Progenitor cell of endocrine pancreas (in vitro differentiated cells): ENCODE measurements around the gene DNAJB8. TPM values are rescaled to one million over a fixed set of nuclear protein-coding genes. Genes with fewer than 3 reads are reported as not detected.
A peak's percentile ranks its signal among the peaks of the same experiment; 100 is the strongest.

Experiments used
- DNase-seq: peaks from one replicate; pipeline ENCODE4 v3.0.0; 2021; ENCODE audit warnings: low spot score; ENCODE audit not compliant: unreplicated experiment
- H3K27ac Mint-ChIP-seq: 2 replicates; pipeline ENCODE4 v1.8.0; 2021; ENCODE audit warnings: mild to moderate bottlenecking, moderate library complexity, mixed read lengths
- H3K27me3 Mint-ChIP-seq: 2 replicates; pipeline ENCODE4 v1.8.0; 2021; ENCODE audit warnings: mixed read lengths
- H3K36me3 Mint-ChIP-seq: 2 replicates; pipeline ENCODE4 v1.8.0; 2022; ENCODE audit warnings: mixed read lengths; ENCODE audit not compliant: insufficient read depth
- H3K4me1 Mint-ChIP-seq: 2 replicates; pipeline ENCODE4 v1.8.0; 2021; ENCODE audit warnings: low read depth, mixed read lengths
- H3K4me3 Mint-ChIP-seq: 2 replicates; pipeline ENCODE4 v1.8.0; 2021; ENCODE audit warnings: low read depth, mild to moderate bottlenecking, moderate library complexity, mixed read lengths
- H3K9me3 Mint-ChIP-seq: 2 replicates; pipeline ENCODE4 v1.8.0; 2021; ENCODE audit warnings: low read depth, mixed read lengths
- total RNA-seq: library from RNA; stranded (reverse); gene quantifications from 2 replicates; pipeline ENCODE4 v1.2.1, GENCODE V29; 2021
- TF ChIP-seq, protein P1 (sequence below): fragments of 200-600 bp; sonication (generic); IDR thresholded peaks from one replicate; pipeline ENCODE4 v1.5.0; 2021; ENCODE audit warnings: antibody characterized with exemption, mild to moderate bottlenecking; ENCODE audit not compliant: unreplicated experiment

The DNAJB8 gene
- total RNA-seq, 1 donor from 2014 or later: not detected

DNA sequence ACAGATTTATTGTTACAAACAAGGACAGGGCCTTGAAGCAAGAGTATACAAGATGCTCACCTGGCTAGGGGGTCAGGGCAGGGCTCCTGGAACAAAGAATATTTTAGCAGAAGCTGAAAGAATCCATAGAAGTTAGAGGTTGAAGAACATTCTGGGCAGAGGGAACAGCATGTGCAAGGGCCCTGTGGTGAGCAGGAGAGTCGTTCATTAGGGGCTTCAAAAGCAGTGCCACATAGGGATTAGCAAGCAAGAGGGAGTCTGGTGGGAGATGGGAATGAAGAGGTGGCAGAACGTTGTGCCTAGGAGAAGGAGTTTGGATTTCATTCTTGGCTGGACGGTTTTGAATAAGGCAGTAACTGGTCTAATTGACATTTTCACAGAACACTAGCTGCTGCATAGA, 22.9 kb downstream of the DNAJB8 start:
- Mint-ChIP-seq H3K27me3 (peaks cover 51% of the 10 kb centered on the region), H3K4me1 (peaks cover 2% of the 10 kb centered on the region), H3K9me3 (no peaks in the 10 kb centered on the region), H3K27ac (no peak overlapping the region), H3K36me3 (no peaks in the 10 kb centered on the region), H3K4me3 (no peak overlapping the region)
- TF ChIP-seq, protein P1, sequence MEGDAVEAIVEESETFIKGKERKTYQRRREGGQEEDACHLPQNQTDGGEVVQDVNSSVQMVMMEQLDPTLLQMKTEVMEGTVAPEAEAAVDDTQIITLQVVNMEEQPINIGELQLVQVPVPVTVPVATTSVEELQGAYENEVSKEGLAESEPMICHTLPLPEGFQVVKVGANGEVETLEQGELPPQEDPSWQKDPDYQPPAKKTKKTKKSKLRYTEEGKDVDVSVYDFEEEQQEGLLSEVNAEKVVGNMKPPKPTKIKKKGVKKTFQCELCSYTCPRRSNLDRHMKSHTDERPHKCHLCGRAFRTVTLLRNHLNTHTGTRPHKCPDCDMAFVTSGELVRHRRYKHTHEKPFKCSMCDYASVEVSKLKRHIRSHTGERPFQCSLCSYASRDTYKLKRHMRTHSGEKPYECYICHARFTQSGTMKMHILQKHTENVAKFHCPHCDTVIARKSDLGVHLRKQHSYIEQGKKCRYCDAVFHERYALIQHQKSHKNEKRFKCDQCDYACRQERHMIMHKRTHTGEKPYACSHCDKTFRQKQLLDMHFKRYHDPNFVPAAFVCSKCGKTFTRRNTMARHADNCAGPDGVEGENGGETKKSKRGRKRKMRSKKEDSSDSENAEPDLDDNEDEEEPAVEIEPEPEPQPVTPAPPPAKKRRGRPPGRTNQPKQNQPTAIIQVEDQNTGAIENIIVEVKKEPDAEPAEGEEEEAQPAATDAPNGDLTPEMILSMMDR: no peak
- no peak for DNase-seq

DNA sequence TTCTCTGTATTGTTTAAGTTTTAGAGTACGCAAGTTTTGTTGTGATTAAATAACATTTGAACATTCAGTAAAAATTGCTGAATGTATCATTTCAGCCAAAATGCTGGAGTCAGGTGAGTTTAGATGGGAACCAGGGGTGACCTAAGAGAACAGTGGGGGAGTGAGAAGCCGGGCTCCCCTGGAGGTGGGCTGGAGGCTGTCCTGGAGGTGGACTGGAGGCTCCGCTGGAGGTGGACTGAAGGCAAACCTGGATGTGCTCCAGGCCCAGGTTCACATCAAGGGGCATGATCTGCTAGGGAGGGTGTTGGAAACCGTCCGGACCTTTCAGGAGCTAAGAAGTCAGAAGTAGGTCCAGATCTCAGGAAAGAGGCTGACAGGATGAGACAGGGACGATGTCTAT, 23.7 kb downstream of the DNAJB8 start:
- Mint-ChIP-seq H3K27me3 (peaks cover 46% of the 10 kb centered on the region), H3K27ac (no peak overlapping the region), H3K9me3 (no peaks in the 10 kb centered on the region), H3K4me1 (no peaks in the 10 kb centered on the region), H3K36me3 (no peaks in the 10 kb centered on the region), H3K4me3 (no peak overlapping the region)
- no peak for DNase-seq
- TF ChIP-seq, protein P1: no peak

DNA sequence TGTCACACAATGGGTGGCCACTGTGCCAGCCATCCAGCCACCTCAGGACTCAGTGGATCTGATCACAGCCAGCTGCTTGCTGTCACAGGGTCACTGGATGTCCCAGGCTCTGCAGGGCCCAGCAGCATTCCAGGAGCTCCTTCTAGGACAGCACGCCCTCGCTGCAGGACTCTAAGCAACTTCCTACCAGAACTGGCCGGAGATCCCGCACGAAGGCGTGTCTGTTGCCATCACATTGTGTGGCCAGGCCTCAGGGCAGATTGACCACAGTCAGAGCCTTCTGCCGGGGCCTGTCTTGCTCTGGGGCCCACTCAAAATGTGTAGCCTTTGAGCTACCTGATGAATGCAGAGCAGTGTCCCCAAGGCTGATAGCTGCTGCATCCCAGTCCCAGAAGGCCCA, 24.6 kb downstream of the DNAJB8 start:
- Mint-ChIP-seq H3K36me3 (no peaks in the 10 kb centered on the region), H3K4me1 (peaks cover 2% of the 10 kb centered on the region), H3K27ac (no peak overlapping the region), H3K4me3 (no peak overlapping the region), H3K9me3 (no peaks in the 10 kb centered on the region), H3K27me3 (peaks cover 42% of the 10 kb centered on the region)
- no peak for DNase-seq
- TF ChIP-seq, protein P1: no peak

DNA sequence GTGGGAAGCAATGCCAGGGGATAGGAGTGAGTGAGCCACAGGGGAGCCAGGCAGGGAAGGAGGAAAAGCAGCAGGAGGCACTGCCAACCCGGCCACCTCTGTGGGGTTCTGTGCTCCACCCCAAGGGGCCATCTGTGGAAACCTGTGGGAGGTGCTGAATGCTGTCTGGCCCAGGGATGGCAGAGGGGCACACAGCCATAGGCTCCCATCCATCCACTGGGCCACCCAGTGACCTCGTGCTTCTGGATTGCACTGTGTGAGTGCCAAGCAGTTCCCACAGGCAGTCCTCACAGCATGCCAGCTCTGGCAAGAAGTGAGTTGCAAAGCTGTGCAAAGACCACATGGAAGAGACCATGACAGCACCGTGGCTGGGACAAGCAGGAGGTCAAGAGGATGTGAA, 27.5 kb downstream of the DNAJB8 start:
- peaks cover 20% of the 10 kb centered on the region for H3K4me1 Mint-ChIP-seq
- no peak overlapping the region for H3K4me3 Mint-ChIP-seq
- H3K9me3 Mint-ChIP-seq: peaks cover 5% of the 10 kb centered on the region
- no peak for DNase-seq
- no peak overlapping the region for H3K27ac Mint-ChIP-seq
- no peaks in the 10 kb centered on the region for H3K36me3 Mint-ChIP-seq
- peaks cover 33% of the 10 kb centered on the region for H3K27me3 Mint-ChIP-seq
- TF ChIP-seq, protein P1: no peak

GRCh38 chr3:128438488-128439072, 28.1 kb downstream of the DNAJB8 start:
- no peak for DNase-seq
- no peak overlapping the region for H3K27ac Mint-ChIP-seq
- TF ChIP-seq, protein P1: peak; percentile 39
- H3K4me1 Mint-ChIP-seq: peaks cover 24% of the 10 kb centered on the region
- H3K36me3 Mint-ChIP-seq: no peaks in the 10 kb centered on the region
- H3K27me3 Mint-ChIP-seq: peaks cover 28% of the 10 kb centered on the region
- H3K4me3 Mint-ChIP-seq: no peak overlapping the region
- peaks cover 5% of the 10 kb centered on the region for H3K9me3 Mint-ChIP-seq
